Gastroesophageal sphincter (tissue), 3 donors: ENCODE measurements around the gene MALT1.

ENCODE experiments used
- POLR2A ChIP-seq, 2 donors: fragments of 450-650 bp; IDR thresholded peaks; one replicate each; pipeline ENCODE4 v1.6.1; 2017; ENCODE audit warnings: antibody characterized with exemption in 2 of 2, mild to moderate bottlenecking in 2 of 2, moderate library complexity in 1 of 2
- TF ChIP-seq, protein P1 (sequence below), 4 experiments: fragments of 200-600 bp in 2 of 4; fragments of 450-650 bp in 2 of 4; sonication (generic) in 1 of 4; IDR thresholded peaks; one replicate each; pipeline ENCODE4 v1.5.1; 2017 to 2019; ENCODE audit warnings: antibody characterized with exemption in 4 of 4, mild to moderate bottlenecking in 2 of 4, moderate library complexity in 2 of 4

- TF ChIP-seq POLR2A (IDR thresholded peaks at IDR 0.05): no peak
- TF ChIP-seq, protein P1, sequence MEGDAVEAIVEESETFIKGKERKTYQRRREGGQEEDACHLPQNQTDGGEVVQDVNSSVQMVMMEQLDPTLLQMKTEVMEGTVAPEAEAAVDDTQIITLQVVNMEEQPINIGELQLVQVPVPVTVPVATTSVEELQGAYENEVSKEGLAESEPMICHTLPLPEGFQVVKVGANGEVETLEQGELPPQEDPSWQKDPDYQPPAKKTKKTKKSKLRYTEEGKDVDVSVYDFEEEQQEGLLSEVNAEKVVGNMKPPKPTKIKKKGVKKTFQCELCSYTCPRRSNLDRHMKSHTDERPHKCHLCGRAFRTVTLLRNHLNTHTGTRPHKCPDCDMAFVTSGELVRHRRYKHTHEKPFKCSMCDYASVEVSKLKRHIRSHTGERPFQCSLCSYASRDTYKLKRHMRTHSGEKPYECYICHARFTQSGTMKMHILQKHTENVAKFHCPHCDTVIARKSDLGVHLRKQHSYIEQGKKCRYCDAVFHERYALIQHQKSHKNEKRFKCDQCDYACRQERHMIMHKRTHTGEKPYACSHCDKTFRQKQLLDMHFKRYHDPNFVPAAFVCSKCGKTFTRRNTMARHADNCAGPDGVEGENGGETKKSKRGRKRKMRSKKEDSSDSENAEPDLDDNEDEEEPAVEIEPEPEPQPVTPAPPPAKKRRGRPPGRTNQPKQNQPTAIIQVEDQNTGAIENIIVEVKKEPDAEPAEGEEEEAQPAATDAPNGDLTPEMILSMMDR (IDR thresholded peaks at IDR 0.05): no peak
Measured at GRCh38 chr18:58624011-58624410, 47.3 kb upstream of the MALT1 start.
